Thoracic aorta (tissue), 2 donors: ENCODE measurements around the gene MSTO1. TPM values are rescaled to one million over a fixed set of nuclear protein-coding genes. Genes with fewer than 3 reads are reported as not detected.

Experiments used
- ATAC-seq: fragments of 150-250 bp; one replicate; pipeline ENCODE4 v1.8.0; 2017; ENCODE audit warnings: low read depth; ENCODE audit not compliant: insufficient number of reproducible peaks, low FRiP score
- DNase-seq: peaks from one replicate; pipeline ENCODE4 v3.0.0-alpha.2; 2020; ENCODE audit warnings: low spot score
- H3K27ac ChIP-seq, 2 donors: fragments of 200-600 bp; sonication (generic); 1 replicate in 1 of 2; 2 replicates in 1 of 2; pipeline ENCODE4 v1.5.1; 2016; ENCODE audit warnings: mild to moderate bottlenecking in 2 of 2, moderate library complexity in 2 of 2
- H3K27me3 ChIP-seq: fragments of 200-600 bp; sonication (generic); replicated peaks from 2 replicates; pipeline ENCODE4 v1.6.0; 2016; ENCODE audit warnings: mild to moderate bottlenecking; ENCODE audit not compliant: insufficient read depth
- H3K36me3 ChIP-seq: fragments of 200-600 bp; sonication (generic); one replicate; pipeline ENCODE4 v1.5.1; 2016
- H3K4me1 ChIP-seq, 2 donors: fragments of 200-600 bp; sonication (generic); 1 replicate in 1 of 2; 2 replicates in 1 of 2; pipeline versions ENCODE4 v1.5.1 to v1.6.0; 2016; ENCODE audit warnings: low read depth in 2 of 2, mild to moderate bottlenecking in 1 of 2; ENCODE audit not compliant: control insufficient read depth in 1 of 2
- H3K4me3 ChIP-seq: fragments of 200-600 bp; sonication (generic); 2 replicates; pipeline ENCODE4 v1.5.1; 2016; ENCODE audit warnings: mild to moderate bottlenecking
- H3K9me3 ChIP-seq: fragments of 200-600 bp; sonication (generic); 2 replicates; pipeline ENCODE4 v1.5.1; 2016
- total RNA-seq, 2 donors: library from RNA; depleted of rRNA; stranded (reverse); fragments of >200 nt; gene quantifications; one replicate each; pipeline versions ENCODE4 v1.1.0 to v1.2.3, GENCODE V29; 2016
- TF ChIP-seq, protein P1 (sequence below): fragments of 200-600 bp; sonication (generic); IDR thresholded peaks from one replicate; pipeline ENCODE4 v1.5.1; 2019; ENCODE audit warnings: antibody characterized with exemption

The MSTO1 gene
- total RNA-seq, 2 donors from 2014 or later: 15.0 to 25.7 TPM

DNA sequence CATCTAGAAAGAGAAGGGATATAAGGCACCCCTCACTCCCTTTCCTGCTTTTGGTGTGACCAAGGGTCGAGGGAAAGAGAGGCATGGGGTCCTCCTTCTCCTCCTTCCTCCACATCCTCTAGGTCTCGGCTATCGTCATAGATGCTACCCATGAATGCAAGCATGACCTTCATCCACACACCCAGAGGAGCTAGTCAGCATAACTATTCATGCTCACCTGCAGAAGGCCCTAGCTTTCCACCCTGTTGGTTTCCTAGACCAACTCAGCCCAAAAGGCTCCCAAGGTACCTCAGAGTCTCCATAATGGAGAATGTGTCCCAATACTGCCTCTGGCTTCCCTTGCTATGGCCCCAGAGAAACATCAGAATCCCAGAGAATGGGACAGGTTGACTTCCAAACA is 33.2 kb downstream of the MSTO1 start:
- Histone ChIP-seq H3K36me3 (no peaks in the 10 kb centered on the region), H3K4me3 (no peak overlapping the region), H3K27ac (no peak overlapping the region), H3K27me3 (no peaks in the 10 kb centered on the region), H3K4me1 (peaks cover 11 to 35% of the 10 kb centered on the region in 2 donors), H3K9me3 (peaks cover 5% of the 10 kb centered on the region)
- TF ChIP-seq, protein P1, sequence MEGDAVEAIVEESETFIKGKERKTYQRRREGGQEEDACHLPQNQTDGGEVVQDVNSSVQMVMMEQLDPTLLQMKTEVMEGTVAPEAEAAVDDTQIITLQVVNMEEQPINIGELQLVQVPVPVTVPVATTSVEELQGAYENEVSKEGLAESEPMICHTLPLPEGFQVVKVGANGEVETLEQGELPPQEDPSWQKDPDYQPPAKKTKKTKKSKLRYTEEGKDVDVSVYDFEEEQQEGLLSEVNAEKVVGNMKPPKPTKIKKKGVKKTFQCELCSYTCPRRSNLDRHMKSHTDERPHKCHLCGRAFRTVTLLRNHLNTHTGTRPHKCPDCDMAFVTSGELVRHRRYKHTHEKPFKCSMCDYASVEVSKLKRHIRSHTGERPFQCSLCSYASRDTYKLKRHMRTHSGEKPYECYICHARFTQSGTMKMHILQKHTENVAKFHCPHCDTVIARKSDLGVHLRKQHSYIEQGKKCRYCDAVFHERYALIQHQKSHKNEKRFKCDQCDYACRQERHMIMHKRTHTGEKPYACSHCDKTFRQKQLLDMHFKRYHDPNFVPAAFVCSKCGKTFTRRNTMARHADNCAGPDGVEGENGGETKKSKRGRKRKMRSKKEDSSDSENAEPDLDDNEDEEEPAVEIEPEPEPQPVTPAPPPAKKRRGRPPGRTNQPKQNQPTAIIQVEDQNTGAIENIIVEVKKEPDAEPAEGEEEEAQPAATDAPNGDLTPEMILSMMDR: no peak
- DNase-seq (no peak), ATAC-seq (no peak)

DNA sequence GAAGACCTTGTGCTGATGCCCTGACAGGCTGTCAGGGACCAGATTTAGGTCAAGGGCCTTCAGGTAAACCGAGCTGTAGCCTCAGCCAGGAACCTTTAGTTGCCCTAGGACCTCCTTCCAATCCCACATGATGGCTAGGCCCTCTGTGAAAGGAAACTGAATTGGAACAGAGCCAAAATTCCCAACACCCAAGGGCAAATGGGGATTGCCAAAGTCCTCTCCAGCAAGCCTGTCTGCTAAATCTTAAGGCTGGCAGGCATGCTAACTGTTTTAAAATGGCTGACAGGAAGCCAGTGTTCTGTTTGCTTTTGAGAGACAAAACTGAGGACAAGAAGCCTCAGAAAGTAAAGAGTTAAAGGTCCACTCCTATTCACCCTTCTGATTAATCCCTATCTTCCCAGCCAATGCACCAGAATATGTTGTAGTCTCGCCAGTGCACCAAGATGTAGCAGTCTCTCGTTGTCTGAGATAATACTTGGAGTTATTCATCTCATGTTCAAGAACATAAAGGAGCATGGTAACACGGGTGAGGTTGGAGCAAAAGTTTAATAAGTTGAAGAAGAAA is 35.1 kb downstream of the MSTO1 start:
- H3K27me3 ChIP-seq: no peaks in the 10 kb centered on the region
- peak overlapping the region; percentile 61 to 73 for H3K27ac ChIP-seq
- H3K36me3 ChIP-seq: no peaks in the 10 kb centered on the region
- TF ChIP-seq, protein P1: no peak
- ATAC-seq (no peak), DNase-seq (no peak)
- H3K4me3 ChIP-seq: peak overlapping the region; percentile 43
- H3K9me3 ChIP-seq: peaks cover 5% of the 10 kb centered on the region
- peaks cover 11 to 43% of the 10 kb centered on the region in 2 donors for H3K4me1 ChIP-seq

DNA sequence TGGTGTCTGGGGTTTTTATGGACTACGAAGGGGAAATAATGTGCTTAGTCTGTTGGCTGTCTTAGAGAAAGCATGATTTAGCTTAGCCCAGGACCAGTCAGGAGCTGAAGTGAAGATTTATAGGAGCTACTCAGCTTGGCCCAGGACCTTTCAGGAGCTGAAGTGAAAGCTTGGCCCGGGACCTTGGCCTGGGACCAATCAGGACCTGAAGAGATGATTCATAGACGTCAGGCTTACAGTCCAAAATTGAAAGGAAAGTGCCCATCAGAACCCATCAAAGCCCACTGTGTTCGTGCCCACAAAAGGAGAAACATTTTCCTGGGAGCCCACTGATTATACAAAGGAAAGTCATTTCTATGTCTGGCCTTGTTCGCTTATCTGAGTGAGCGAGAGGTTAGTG is 35.6 kb downstream of the MSTO1 start:
- TF ChIP-seq, protein P1: no peak
- Histone ChIP-seq H3K27me3 (no peaks in the 10 kb centered on the region), H3K4me3 (peak overlapping the region; percentile 43), H3K9me3 (peaks cover 5% of the 10 kb centered on the region), H3K36me3 (no peaks in the 10 kb centered on the region), H3K27ac (peak overlapping the region; percentile 61 to 73), H3K4me1 (peaks cover 11 to 45% of the 10 kb centered on the region in 2 donors)
- ATAC-seq (peak; percentile 17), DNase-seq (no peak)

DNA sequence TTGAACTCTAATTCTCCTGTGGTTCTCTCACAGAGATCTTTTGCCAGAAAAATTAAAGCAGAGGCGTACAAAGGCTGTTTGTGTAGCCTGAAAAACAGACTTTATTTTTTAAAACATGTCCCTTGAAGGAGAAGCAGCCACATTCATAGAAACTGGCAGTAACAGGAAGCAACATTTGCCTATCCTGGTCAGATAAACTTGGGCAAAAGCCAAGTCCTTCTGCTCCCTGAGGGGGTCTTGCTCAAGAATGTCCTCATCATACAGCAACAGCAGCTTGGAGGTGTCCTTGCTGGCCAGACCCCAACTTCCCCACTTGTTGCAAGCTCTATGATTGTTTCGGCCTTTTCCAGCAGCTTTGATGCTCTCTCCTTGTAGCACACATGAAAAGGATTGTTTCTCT is 36.3 kb downstream of the MSTO1 start:
- Histone ChIP-seq H3K4me1 (peaks cover 11 to 49% of the 10 kb centered on the region in 2 donors), H3K27me3 (no peaks in the 10 kb centered on the region), H3K36me3 (no peaks in the 10 kb centered on the region), H3K4me3 (no peak overlapping the region), H3K9me3 (peaks cover 5% of the 10 kb centered on the region), H3K27ac (peak overlapping the region; percentile 61 to 73)
- DNase-seq: no peak
- TF ChIP-seq, protein P1: no peak
- no peak for ATAC-seq

DNA sequence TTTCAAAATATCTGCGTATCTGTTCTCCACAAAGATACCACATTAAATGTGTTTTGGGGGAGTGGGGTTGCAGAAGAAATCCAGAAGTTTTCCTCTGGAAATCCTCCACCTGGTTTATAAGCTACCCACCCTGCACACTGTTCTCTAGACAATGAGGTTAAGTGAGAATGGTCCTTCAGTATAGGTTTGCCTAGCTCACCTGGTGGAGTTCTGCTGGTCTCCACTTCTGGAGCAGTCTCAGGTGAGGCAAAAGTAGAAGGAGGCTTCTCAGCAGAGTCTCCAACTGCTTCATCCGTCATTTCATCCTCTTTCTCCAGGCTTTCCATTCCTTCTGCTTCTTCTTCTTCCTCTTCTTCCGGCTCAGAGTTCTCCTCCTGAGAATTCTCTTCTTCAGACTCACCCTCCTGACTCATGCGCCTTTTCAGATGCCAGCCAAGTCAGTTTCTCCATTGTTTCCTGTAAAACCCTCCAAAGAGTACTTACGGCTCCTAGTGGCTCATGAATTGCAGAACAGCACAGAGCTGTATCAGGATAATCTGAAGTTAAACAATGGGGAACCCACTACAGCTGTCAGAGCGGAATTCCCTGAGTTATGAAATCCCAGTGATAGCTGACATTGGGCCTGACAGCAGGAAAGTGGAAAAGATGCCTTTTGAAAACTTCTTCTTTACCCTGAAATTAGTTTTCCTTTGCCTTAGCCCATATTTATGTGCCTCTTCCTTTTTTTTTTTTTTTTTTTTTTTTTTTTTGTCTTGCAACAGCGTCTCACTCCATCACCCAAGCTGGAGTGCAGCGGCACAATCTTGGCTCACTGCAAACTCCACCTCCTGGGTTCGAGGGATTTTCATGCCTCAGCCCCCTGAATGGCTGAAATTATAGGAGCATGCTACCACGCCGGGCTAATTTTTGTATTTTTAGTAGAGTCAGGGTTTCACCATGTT is 38.5 kb downstream of the MSTO1 start:
- Histone ChIP-seq H3K27me3 (no peaks in the 10 kb centered on the region), H3K4me1 (peaks cover 11 to 55% of the 10 kb centered on the region in 2 donors), H3K36me3 (no peaks in the 10 kb centered on the region), H3K27ac (peak overlapping the region; percentile 47 to 59), H3K9me3 (no peaks in the 10 kb centered on the region), H3K4me3 (peak overlapping the region; percentile 35)
- DNase-seq (no peak), ATAC-seq (peak; percentile 76)
- TF ChIP-seq, protein P1: peak; percentile 55
